Liver (tissue), 9 donors: ENCODE data around the gene ASCC1. TPM values are rescaled to one million over a fixed set of nuclear protein-coding genes. Genes with fewer than 3 reads are reported as not detected.

Experiments
- DNase-seq: peaks from one replicate; pipeline ENCODE4 v3.0.0-alpha.2; 2017; ENCODE audit warnings: low spot score
- H3K27ac ChIP-seq, 2 donors: one replicate each; pipeline ENCODE4 v1.7.0; 2013; ENCODE audit warnings: inconsistent platforms in 2 of 2, low read length in 2 of 2, control low read depth in 1 of 2, low read depth in 1 of 2, mild to moderate bottlenecking in 1 of 2
- H3K27me3 ChIP-seq, 4 donors: one replicate each; pipeline versions ENCODE4 v1.6.1 to v1.7.0; 2013; ENCODE audit warnings: low read length in 3 of 4, inconsistent platforms in 1 of 4, mild to moderate bottlenecking in 1 of 4, moderate library complexity in 1 of 4; ENCODE audit not compliant: control insufficient read depth in 4 of 4, insufficient read depth in 4 of 4
- H3K36me3 ChIP-seq, 4 donors: one replicate each; pipeline versions ENCODE4 v1.6.1 to v1.7.0; 2013; ENCODE audit warnings: low read length in 3 of 4, mild to moderate bottlenecking in 3 of 4, low read depth in 1 of 4, moderate library complexity in 1 of 4; ENCODE audit not compliant: control insufficient read depth in 4 of 4, insufficient read depth in 3 of 4
- H3K4me1 ChIP-seq, 4 donors: one replicate each; pipeline versions ENCODE4 v1.6.1 to v1.7.0; 2013; ENCODE audit warnings: low read length in 3 of 4, mild to moderate bottlenecking in 3 of 4, moderate library complexity in 1 of 4; ENCODE audit not compliant: control insufficient read depth in 4 of 4, insufficient read depth in 4 of 4
- H3K4me3 ChIP-seq, 3 donors: one replicate each; pipeline versions ENCODE4 v1.6.1 to v1.7.0; 2013; ENCODE audit warnings: low read length in 3 of 3, control low read depth in 1 of 3, low read depth in 1 of 3, mild to moderate bottlenecking in 1 of 3
- H3K9ac ChIP-seq, 2 donors: one replicate each; pipeline ENCODE4 v1.7.0; 2013; ENCODE audit warnings: low read length in 2 of 2, mild to moderate bottlenecking in 2 of 2, moderate library complexity in 2 of 2, control low read depth in 1 of 2, low read depth in 1 of 2
- H3K9me3 ChIP-seq, 4 donors: one replicate each; pipeline versions ENCODE4 v1.6.1 to v1.7.0; 2013; ENCODE audit warnings: low read length in 3 of 4; ENCODE audit not compliant: control insufficient read depth in 4 of 4
- ATF3 ChIP-seq: IDR thresholded peaks from 2 replicates; pipeline ENCODE4 v1.6.1; 2016; ENCODE audit warnings: antibody characterized with exemption
- CTCF ChIP-seq: fragments of 150-350 bp; IDR thresholded peaks from 2 replicates; pipeline ENCODE4 v1.5.1; 2017; ENCODE audit warnings: improper control_type of control experiment, low read depth, low read length; ENCODE audit not compliant: missing input control
- EGR1 ChIP-seq, 2 donors: IDR thresholded peaks; 2 replicates each; pipeline ENCODE4 v1.6.1; 2016 to 2018; ENCODE audit warnings: antibody characterized with exemption in 2 of 2, low read depth in 2 of 2
- FOXA1 ChIP-seq: IDR thresholded peaks from 2 replicates; pipeline ENCODE4 v1.6.1; 2016; ENCODE audit warnings: antibody characterized with exemption
- FOXA2 ChIP-seq: IDR thresholded peaks from 2 replicates; pipeline ENCODE4 v1.6.1; 2016; ENCODE audit warnings: antibody characterized with exemption
- GABPA ChIP-seq, 2 donors: IDR thresholded peaks in 1 of 2; conservative IDR thresholded peaks in 1 of 2; 2 replicates each; pipeline ENCODE4 v1.6.1; 2016; ENCODE audit warnings: antibody characterized with exemption in 2 of 2, mild to moderate bottlenecking in 1 of 2, moderate library complexity in 1 of 2
- HNF4A ChIP-seq, 2 donors: conservative IDR thresholded peaks; 2 replicates each; pipeline ENCODE4 v1.6.1; 2016; ENCODE audit warnings: antibody characterized with exemption in 2 of 2, mild to moderate bottlenecking in 2 of 2
- HNF4G ChIP-seq: IDR thresholded peaks from 2 replicates; pipeline ENCODE4 v1.6.1; 2016; ENCODE audit warnings: antibody characterized with exemption
- JUND ChIP-seq, 2 donors: IDR thresholded peaks; 2 replicates each; pipeline ENCODE4 v1.6.1; 2016; ENCODE audit warnings: antibody characterized with exemption in 2 of 2
- MAX ChIP-seq: IDR thresholded peaks from 2 replicates; pipeline ENCODE4 v1.6.1; 2016; ENCODE audit warnings: antibody characterized with exemption
- NR2F2 ChIP-seq: IDR thresholded peaks from 2 replicates; pipeline ENCODE4 v1.6.1; 2016; ENCODE audit warnings: antibody characterized with exemption
- RAD21 ChIP-seq, 2 donors: IDR thresholded peaks; 2 replicates each; pipeline ENCODE4 v1.6.1; 2016; ENCODE audit warnings: antibody characterized with exemption in 2 of 2, mild to moderate bottlenecking in 2 of 2
- REST ChIP-seq: IDR thresholded peaks from 2 replicates; pipeline ENCODE4 v1.6.1; 2016; ENCODE audit warnings: antibody characterized with exemption, mild to moderate bottlenecking
- RXRA ChIP-seq, 2 donors: IDR thresholded peaks; 2 replicates each; pipeline ENCODE4 v1.6.1; 2017 to 2018; ENCODE audit warnings: antibody characterized with exemption in 2 of 2, mild to moderate bottlenecking in 1 of 2
- SP1 ChIP-seq: IDR thresholded peaks from 2 replicates; pipeline ENCODE4 v1.6.1; 2018; ENCODE audit warnings: antibody characterized with exemption, mild to moderate bottlenecking
- TAF1 ChIP-seq: conservative IDR thresholded peaks from 2 replicates; pipeline ENCODE4 v1.6.1; 2016; ENCODE audit warnings: antibody characterized with exemption, mild to moderate bottlenecking
- YY1 ChIP-seq: IDR thresholded peaks from 2 replicates; pipeline ENCODE4 v1.6.1; 2016; ENCODE audit warnings: antibody characterized with exemption, mild to moderate bottlenecking
- ZBTB33 ChIP-seq: IDR thresholded peaks from 2 replicates; pipeline ENCODE4 v1.6.1; 2016; ENCODE audit warnings: antibody characterized with exemption
- WGBS: extraction: QIAGEN DNeasy Blood & Tissue Kit; methylation state at CpG from one replicate; pipeline ENCODE4 v1.1.7; 2013; 5-methylcytosine and 5-hydroxymethylcytosine counted together
- polyA plus RNA-seq, 2 donors: library from polyadenylated mRNA; stranded (reverse) in 1 of 2; unstranded in 1 of 2; fragments of 200-250 nt in 1 of 2; fragments of >200 nt in 1 of 2; fragmentation: Nextera tagmentation in 1 of 2; extraction: Ambion mirVana in 1 of 2; gene quantifications; one replicate each; pipeline versions ENCODE4 v1.2.1 to v1.2.3, GENCODE V29; 2013 to 2015
- total RNA-seq, 2 donors: library from RNA; depleted of rRNA; stranded (reverse); fragments of >200 nt; gene quantifications; one replicate each; pipeline ENCODE4 v1.2.3, GENCODE V29; 2014
- donor health status: healthy.
- donor health status: healthy.
- donor health status: healthy.
- donor health status: healthy.
- donor health status: healthy.

ASCC1 gene
- 10 to 100 TPM in 1 of 2 donors, 1 to 10 TPM in 1; 6.9 to 11.0 TPM for total RNA-seq
- 10 to 100 TPM in 1 of 2 donors, 1 to 10 TPM in 1; 9.5 to 13.9 TPM for polyA plus RNA-seq

GRCh38 chr10:72215611-72216549 lies at the start of gene ASCC1, which contains the start of gene ANAPC16:
Gene ASCC1, minus strand, starts transcription at chr10:72216276. Its CDS starts 2,978 bp downstream, at chr10:72213298.
Gene ANAPC16, plus strand, starts transcription at chr10:72216012. Its CDS starts 7,903 bp downstream, at chr10:72223915.
- peak; percentile 92 for DNase-seq
- H3K9ac ChIP-seq, result peak within 1 kb of the TSS; percentile 94 to 99
- WGBS, result under 1% methylated on average over 64 of the region's 64 CpGs
- no peak for TF ChIP-seq CTCF
- no peak for TF ChIP-seq MAX
- peak; percentile 31 to 64 for TF ChIP-seq RAD21 (IDR thresholded peaks at IDR 0.05)
- no peak for TF ChIP-seq ZBTB33
- no peak for TF ChIP-seq JUND (IDR thresholded peaks at IDR 0.05)
- TF ChIP-seq ATF3, result no peak
- no peak for TF ChIP-seq EGR1 (IDR thresholded peaks at IDR 0.05; ENCODE audit: low read depth in 2 of 2)
- peak in 1 of 2 donors; percentile 35 for TF ChIP-seq RXRA (IDR thresholded peaks at IDR 0.05)
- peak; percentile 85 for TF ChIP-seq YY1
- TF ChIP-seq SP1, result peak; percentile 70
- TF ChIP-seq GABPA (IDR thresholded peaks at IDR 0.05 in 1 of 2, conservative IDR thresholded peaks at IDR 0.05 in 1 of 2), result no peak
- peak; percentile 35 for TF ChIP-seq NR2F2
- TF ChIP-seq FOXA1, result no peak
- peak; percentile 9 for TF ChIP-seq TAF1
- no peak for TF ChIP-seq HNF4A (conservative IDR thresholded peaks at IDR 0.05)
- TF ChIP-seq FOXA2, result no peak
- TF ChIP-seq HNF4G, result no peak
- TF ChIP-seq REST, result peak; percentile 79
- H3K9me3 ChIP-seq, result no peaks in the 10 kb centered on the region
- H3K4me3 ChIP-seq, result peak within 1 kb of the TSS; percentile 67 to 94 (median 85)
- peak within 1 kb of the TSS; percentile 92 to 99 for H3K27ac ChIP-seq
- H3K27me3 ChIP-seq, result no peaks in the 10 kb centered on the region
- peaks cover under 1 to 10% (median 3%) of the 10 kb centered on the region in 4 donors for H3K36me3 ChIP-seq
- H3K4me1 ChIP-seq, result peaks cover 0 to 19% (median 16%) of the 10 kb centered on the region in 4 donors
